NCI-H2107 treated with DMSO at 0.1 percent for 48 hours (cell line): ENCODE data around the gene DGKZ.
A peak's percentile ranks its signal among the peaks of the same experiment; 100 is the strongest.

Experiments used
- DNase-seq: peaks from one replicate; lab custom pipeline; 2025; ENCODE audit not compliant: unreplicated experiment; lab: John Stamatoyannopoulos, UW

The DGKZ gene

GRCh38 chr11:46391578-46392420 lies 44.5 kb downstream of the DGKZ start, which contains the start of gene CHRM4:
Gene CHRM4 (minus strand): TSS chr11:46391776. CDS start chr11:46386557, 5,219 bp downstream.
- no peak for DNase-seq

- no peak for DNase-seq
Observed at GRCh38 chr11:46392421-46393230, 45.4 kb downstream of the DGKZ start.

DNA sequence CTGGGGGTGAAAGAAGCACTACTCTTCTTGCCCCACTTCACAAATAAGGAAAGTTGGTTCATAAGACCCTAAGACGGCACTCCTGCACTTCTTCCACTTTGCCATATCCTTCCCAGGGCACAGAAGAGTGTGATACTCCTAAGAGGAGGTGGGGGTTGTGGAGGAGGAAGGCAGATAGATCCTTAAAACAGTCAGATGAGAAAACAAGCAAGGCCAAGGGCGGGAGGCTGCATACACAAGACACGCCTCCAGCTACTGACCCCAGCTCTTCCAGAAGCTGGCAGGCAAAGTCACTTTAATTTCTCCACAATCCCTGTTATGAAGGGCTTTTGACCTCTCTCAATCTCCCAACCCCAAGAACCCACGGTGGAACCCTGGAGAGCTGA lies 46.0 kb downstream of the DGKZ start:
- no peak for DNase-seq

- no peak for DNase-seq
Observed at GRCh38 chr11:46393759-46394158, 46.5 kb downstream of the DGKZ start.

DNA sequence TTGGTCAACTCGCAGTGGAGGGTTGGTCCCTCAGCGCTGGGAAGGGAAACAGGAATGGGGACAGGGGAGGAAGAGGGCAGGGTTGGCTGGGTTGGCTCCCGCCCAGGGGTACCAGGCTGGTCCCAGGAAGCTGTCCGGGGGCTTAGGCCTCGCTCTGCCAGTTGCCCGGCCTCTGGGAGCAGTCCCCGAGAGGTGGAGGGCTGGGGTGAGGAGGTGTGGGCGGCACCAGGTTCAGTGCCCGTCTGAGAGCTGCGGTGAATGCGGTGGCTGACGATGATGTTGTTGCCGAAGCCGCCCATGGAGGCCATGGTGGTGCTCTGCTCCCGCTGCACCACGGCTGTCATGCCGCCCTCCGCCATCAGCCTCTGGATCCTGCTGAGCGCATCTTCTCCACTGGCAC lies 50.3 kb downstream of the DGKZ start:
- no peak for DNase-seq

GRCh38 chr11:46402957-46403902 lies 56.0 kb downstream of the DGKZ start:
- DNase-seq, result no peak

GRCh38 chr11:46404476-46405017 lies 57.3 kb downstream of the DGKZ start:
- no peak for DNase-seq

DNA sequence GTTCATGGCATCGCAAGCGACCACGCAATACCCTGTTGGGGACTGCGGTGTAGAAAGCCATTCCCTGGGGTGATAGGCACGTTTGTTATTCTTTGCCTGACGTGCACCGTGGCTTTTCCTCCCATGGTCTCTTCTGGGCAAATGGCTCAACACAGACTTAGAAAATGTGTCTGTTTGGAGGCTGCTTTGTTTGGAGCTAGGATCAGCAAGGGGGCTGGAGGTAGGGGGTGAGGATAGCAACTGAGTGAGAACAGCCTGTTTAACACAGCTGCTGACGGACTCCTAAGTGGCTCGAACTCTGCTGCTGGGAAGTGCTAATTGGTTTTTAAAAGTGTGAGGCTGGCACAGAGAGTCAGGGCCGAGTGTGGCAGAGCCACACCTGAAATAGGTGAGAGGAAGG lies 60.4 kb downstream of the DGKZ start:
- DNase-seq, result peak; percentile 37

DNA sequence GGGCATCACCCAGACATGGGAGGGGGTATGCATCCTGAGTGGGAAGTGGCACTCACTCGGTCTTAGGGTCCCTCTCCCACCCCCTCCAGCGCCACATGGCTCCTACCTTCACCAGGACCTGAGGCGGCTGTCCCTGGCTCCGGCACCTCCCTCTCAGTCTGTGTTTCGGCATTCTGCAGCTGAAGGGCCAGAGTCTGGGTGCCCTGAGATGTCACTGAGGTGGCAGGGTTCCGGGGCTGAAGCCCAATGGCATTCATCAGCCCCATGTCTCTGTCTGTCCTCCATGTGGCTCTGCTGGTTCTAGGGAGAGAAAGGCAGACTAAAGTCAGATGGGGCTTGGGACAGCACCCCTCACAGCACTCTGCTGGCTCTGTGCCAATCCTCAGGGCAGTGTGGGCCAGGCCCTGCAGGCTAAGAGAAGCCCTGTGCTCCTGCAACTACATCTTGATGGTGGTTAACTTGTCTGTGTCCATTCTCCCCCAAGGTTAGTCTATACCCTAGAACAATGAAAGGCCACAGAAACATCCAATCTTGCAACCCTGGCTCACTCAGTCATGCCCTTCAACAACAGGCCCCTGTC lies 61.2 kb downstream of the DGKZ start:
- no peak for DNase-seq

DNA sequence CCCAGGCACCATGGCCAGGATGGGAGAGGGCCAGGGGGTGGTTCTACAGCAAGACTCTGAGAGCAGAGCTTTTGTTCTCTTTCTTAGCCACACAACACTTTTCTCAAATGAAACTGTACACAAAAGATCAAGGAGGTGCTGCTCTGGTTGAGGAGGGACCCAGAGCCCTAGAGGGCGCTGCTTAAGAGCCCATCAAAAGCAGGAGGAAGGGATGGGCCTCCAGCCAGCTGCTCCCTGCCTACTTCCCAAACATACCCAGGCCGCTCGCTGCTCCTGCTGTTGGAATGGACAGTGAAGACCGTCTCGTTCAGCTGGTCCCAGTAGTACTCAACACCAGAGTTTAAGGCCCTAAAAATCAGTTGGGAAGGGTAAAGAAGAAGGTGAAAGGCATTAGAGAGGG lies 62.8 kb downstream of the DGKZ start:
- no peak for DNase-seq

DNA sequence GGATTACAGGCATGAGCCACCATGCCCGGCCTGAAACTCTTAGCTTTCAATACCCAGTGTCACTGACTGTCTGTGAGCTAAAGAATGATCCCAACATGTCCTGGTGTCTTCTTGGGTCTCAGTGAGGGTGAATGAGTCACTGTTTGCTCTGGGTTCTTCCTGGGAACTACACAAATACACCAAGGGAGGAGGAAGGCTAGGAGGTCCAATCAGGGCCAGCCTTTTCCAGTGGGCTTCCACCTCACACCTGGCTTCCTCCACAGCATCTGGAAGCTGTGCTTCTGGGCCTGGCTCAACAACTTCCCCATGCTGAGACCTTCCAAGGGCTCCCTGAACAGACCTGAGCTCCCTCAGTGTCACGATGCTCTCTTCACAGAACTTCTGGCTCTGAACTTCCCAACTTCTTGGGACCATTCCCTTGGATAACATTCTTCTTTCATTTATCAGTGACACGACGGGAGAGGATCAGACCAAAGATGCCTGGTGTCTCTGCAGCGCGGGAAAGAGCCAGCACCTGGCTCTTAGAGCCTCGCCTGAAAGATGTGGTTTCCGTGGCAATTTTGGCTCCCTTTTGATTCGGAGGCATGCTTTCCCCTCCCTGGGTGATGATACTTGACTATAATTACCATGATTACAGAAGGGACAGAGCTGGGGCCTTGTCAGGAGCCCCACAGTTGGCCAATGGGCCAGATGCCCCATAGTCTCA lies 66.7 kb downstream of the DGKZ start:
- DNase-seq, result peak; percentile 95

- DNase-seq, result peak; percentile 95
Observed at GRCh38 chr11:46414466-46414796, 67.2 kb downstream of the DGKZ start.

GRCh38 chr11:46414879-46415278 lies 67.6 kb downstream of the DGKZ start:
- DNase-seq, result peak; percentile 86

DNA sequence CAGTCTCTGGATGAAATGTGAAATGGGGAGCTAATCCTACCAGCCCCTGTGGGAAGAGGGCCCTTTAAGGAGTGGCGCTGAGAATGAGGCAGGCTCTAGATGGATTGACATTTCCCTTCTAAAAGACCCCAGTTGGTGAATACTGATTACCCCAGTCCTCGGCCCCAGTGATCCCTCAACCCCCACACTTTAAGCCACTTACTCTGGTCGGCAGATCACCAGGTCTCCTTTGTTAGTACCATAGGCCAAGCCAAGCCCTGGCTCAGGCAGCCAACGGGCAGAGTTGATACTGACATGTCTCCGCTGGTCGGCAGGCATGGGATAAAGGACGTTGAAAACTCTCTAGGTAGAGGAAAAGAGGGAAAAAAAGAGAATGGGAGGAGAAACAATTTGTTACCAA lies 70.4 kb downstream of the DGKZ start:
- no peak for DNase-seq

- no peak for DNase-seq
Observed at GRCh38 chr11:46418751-46419150, 71.5 kb downstream of the DGKZ start.

DNA sequence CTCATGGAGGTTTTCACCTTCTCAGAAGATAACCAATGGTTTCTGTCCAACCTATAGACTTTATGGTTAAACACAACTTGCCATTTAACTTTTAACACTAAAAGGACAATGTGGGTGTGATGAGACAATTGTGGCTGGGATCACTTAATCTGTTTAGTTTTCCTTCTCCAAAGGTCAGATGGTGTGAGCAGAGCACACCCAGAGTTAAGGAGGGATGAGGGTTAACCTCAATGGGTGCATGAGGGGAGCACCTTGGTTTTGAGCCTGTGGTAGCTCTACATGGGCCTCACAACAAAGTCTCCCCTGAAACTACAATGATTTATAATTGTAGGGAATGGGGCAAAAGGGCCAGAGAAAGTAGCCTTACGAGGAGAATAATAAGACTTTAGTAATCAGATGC lies 73.2 kb downstream of the DGKZ start:
- DNase-seq, result no peak

- no peak for DNase-seq
Observed at GRCh38 chr11:46421257-46421880, 74.1 kb downstream of the DGKZ start.

GRCh38 chr11:46422588-46422987 lies 75.3 kb downstream of the DGKZ start:
- no peak for DNase-seq

DNA sequence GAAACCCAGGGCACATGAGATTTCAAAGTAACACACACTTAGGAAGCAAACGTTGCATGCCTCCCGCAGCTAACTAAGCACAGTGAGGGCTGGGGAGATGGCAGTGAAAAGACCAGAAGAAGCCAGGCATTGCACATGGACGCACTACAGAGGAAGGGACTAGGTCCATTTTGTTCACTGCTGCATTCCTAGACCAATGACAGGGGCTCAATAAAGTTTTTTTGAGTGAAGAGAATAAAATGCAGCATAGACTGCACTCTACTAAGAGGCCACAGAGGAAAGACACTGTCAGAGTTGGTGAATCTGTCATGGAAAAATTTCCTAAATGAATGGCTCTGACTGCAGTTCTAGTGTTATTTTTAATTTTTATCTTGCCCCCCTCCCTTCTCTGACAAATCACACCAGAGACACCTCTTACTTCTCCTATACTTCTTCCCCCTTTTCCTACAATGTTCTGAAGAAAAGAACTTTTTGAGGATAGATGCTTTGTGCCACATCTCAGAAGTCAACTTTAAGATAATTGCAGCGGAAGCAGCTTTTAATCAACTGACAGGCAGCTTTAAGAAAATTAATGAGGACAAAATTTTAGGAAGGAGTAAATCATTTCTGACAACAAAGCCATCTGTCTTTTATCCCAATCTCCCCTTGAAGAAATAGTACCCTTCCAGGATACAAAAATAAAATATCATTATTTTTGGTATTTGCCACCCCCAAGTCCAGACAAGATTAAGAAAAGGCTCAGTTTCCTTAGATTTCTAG lies 79.1 kb downstream of the DGKZ start:
- DNase-seq, result no peak
